Astrocyte (in vitro differentiated cells and primary cell): ENCODE data around the gene ADAM33. TPM values are rescaled to one million over a fixed set of nuclear protein-coding genes. Genes with fewer than 3 reads are reported as not detected.

Experiments
- DNase-seq: peaks from one replicate; pipeline ENCODE4 v3.0.0-alpha.2; 2010; ENCODE audit warnings: low read depth
- FAIRE-seq: peaks from 2 replicates; lab custom pipeline; 2011; peaks lifted over from hg19 to GRCh38; lab: Jason Lieb, UNC
- H2AFZ ChIP-seq: 2 replicates; pipeline ENCODE4 v1.6.0; 2012; ENCODE audit warnings: low read depth, low read length, inconsistent platforms
- H3K27ac ChIP-seq: 2 replicates; pipeline ENCODE4 v1.5.1; 2011; ENCODE audit warnings: low read depth, low read length, inconsistent platforms
- H3K27me3 ChIP-seq: 2 replicates; pipeline ENCODE4 v1.6.0; 2011; ENCODE audit warnings: low read length, inconsistent platforms; ENCODE audit not compliant: insufficient read depth
- H3K36me3 ChIP-seq: 2 replicates; pipeline ENCODE4 v1.5.1; 2011; ENCODE audit warnings: low read length, inconsistent platforms; ENCODE audit not compliant: insufficient read depth
- H3K4me1 ChIP-seq: 2 replicates; pipeline ENCODE4 v1.5.1; 2011; ENCODE audit warnings: low read length, inconsistent platforms; ENCODE audit not compliant: insufficient read depth
- H3K4me2 ChIP-seq: 2 replicates; pipeline ENCODE4 v1.6.0; 2012; ENCODE audit warnings: low read length, inconsistent platforms
- H3K4me3 ChIP-seq: 2 replicates; pipeline ENCODE4 v1.5.1; 2011; ENCODE audit warnings: low read depth, mild to moderate bottlenecking, low read length, inconsistent platforms; ENCODE audit not compliant: insufficient read depth
- H3K79me2 ChIP-seq: 2 replicates; pipeline ENCODE4 v1.6.0; 2012; ENCODE audit warnings: mild to moderate bottlenecking, low read length, inconsistent platforms; ENCODE audit not compliant: insufficient read depth
- H3K9ac ChIP-seq: 2 replicates; pipeline ENCODE4 v1.6.0; 2012; ENCODE audit warnings: mild to moderate bottlenecking, low read length, inconsistent platforms
- H3K9me3 ChIP-seq: 2 replicates; pipeline ENCODE4 v1.5.1; 2012; ENCODE audit warnings: low read depth, mild to moderate bottlenecking, low read length, inconsistent platforms; ENCODE audit not compliant: insufficient read depth
- H4K20me1 ChIP-seq: 2 replicates; pipeline ENCODE4 v1.6.0; 2012; ENCODE audit warnings: low read length, inconsistent platforms; ENCODE audit not compliant: insufficient read depth
- H3K27ac Mint-ChIP-seq: one replicate; pipeline ENCODE4 v1.8.0; 2021; ENCODE audit warnings: mild to moderate bottlenecking, mixed read lengths; ENCODE audit not compliant: unreplicated experiment
- H3K27me3 Mint-ChIP-seq: one replicate; pipeline ENCODE4 v1.8.0; 2021; ENCODE audit warnings: low read depth, mixed read lengths; ENCODE audit not compliant: unreplicated experiment
- H3K36me3 Mint-ChIP-seq: one replicate; pipeline ENCODE4 v1.8.0; 2021; ENCODE audit warnings: low read depth, mixed read lengths; ENCODE audit not compliant: unreplicated experiment
- H3K4me1 Mint-ChIP-seq: one replicate; pipeline ENCODE4 v1.8.0; 2021; ENCODE audit warnings: low read depth, mixed read lengths; ENCODE audit not compliant: unreplicated experiment
- H3K4me3 Mint-ChIP-seq: one replicate; pipeline ENCODE4 v1.8.0; 2021; ENCODE audit warnings: mild to moderate bottlenecking, moderate library complexity, mixed read lengths; ENCODE audit not compliant: unreplicated experiment
- H3K9me3 Mint-ChIP-seq: one replicate; pipeline ENCODE4 v1.8.0; 2021; ENCODE audit warnings: mild to moderate bottlenecking, mixed read lengths; ENCODE audit not compliant: unreplicated experiment
- CTCF ChIP-seq: IDR thresholded peaks from 2 replicates; pipeline ENCODE4 v1.5.1; 2011; ENCODE audit warnings: low read depth, mild to moderate bottlenecking, inconsistent platforms, low read length, moderate library complexity; ENCODE audit not compliant: insufficient read depth
- EZH2 ChIP-seq: IDR thresholded peaks from 2 replicates; pipeline ENCODE4 v1.6.1; 2012; ENCODE audit warnings: mild to moderate bottlenecking, low read length, inconsistent platforms; ENCODE audit not compliant: insufficient read depth
- total RNA-seq: library from RNA; stranded (reverse); gene quantifications from 2 replicates; pipeline ENCODE4 v1.2.1, GENCODE V29; 2021

The ADAM33 gene
- total RNA-seq, 1 donor from 2014 or later, result 3.0 TPM

- Histone ChIP-seq H2AFZ (no peak overlapping the region), H3K9me3 (no peaks in the 10 kb centered on the region), H3K27me3 (peaks cover 26% of the 10 kb centered on the region), H3K4me2 (no peak overlapping the region), H3K4me1 (no peaks in the 10 kb centered on the region), H3K27ac (no peak overlapping the region), H3K4me3 (no peak overlapping the region), H3K9ac (no peak overlapping the region), H4K20me1 (no peaks in the 10 kb centered on the region), H3K36me3 (no peaks in the 10 kb centered on the region), H3K79me2 (no peaks in the 10 kb centered on the region)
- Mint-ChIP-seq H3K36me3 (peaks cover 2% of the 10 kb centered on the region), H3K27ac (no peak overlapping the region), H3K27me3 (peaks cover 56% of the 10 kb centered on the region), H3K9me3 (no peaks in the 10 kb centered on the region), H3K4me1 (no peaks in the 10 kb centered on the region), H3K4me3 (no peak overlapping the region)
- DNase-seq (no peak), FAIRE-seq (no peak)
- no peak for TF ChIP-seq EZH2
These were observed 18.0 kb downstream of the ADAM33 start for GRCh38 chr20:3663858-3664257.

- H3K36me3 Mint-ChIP-seq, result peaks cover 2% of the 10 kb centered on the region
- H3K27me3 ChIP-seq, result peaks cover 26% of the 10 kb centered on the region
- H2AFZ ChIP-seq, result no peak within 1 kb of the TSS
- no peak within 1 kb of the TSS for H3K27ac ChIP-seq
- H3K9me3 ChIP-seq, result no peaks in the 10 kb centered on the region
- H3K4me2 ChIP-seq, result no peak within 1 kb of the TSS
- H3K27me3 Mint-ChIP-seq, result peaks cover 62% of the 10 kb centered on the region
- no peaks in the 10 kb centered on the region for H3K79me2 ChIP-seq
- H3K27ac Mint-ChIP-seq, result no peak within 1 kb of the TSS
- no peaks in the 10 kb centered on the region for H3K36me3 ChIP-seq
- TF ChIP-seq EZH2 (no peak), CTCF (no peak)
- H3K4me1 ChIP-seq, result no peaks in the 10 kb centered on the region
- DNase-seq (no peak), FAIRE-seq (no peak)
- no peak within 1 kb of the TSS for H3K4me3 Mint-ChIP-seq
- H3K9ac ChIP-seq, result no peak within 1 kb of the TSS
- no peaks in the 10 kb centered on the region for H3K9me3 Mint-ChIP-seq
- no peak within 1 kb of the TSS for H3K4me3 ChIP-seq
- no peaks in the 10 kb centered on the region for H3K4me1 Mint-ChIP-seq
- no peaks in the 10 kb centered on the region for H4K20me1 ChIP-seq
These were observed 18.6 kb downstream of the ADAM33 start, which contains the start of gene GFRA4 for GRCh38 chr20:3663031-3663701. GFRA4 (minus strand) TSS chr20:3663399; CDS start chr20:3663399, 0 bp downstream.

GRCh38 chr20:3661814-3662665, 19.8 kb downstream of the ADAM33 start:
- Mint-ChIP-seq H3K27ac (no peak overlapping the region), H3K4me1 (no peaks in the 10 kb centered on the region), H3K9me3 (no peaks in the 10 kb centered on the region), H3K36me3 (peaks cover 2% of the 10 kb centered on the region), H3K27me3 (peaks cover 67% of the 10 kb centered on the region), H3K4me3 (no peak overlapping the region)
- H3K4me3 ChIP-seq, result no peak overlapping the region
- no peak overlapping the region for H3K27ac ChIP-seq
- H3K9ac ChIP-seq, result no peak overlapping the region
- no peaks in the 10 kb centered on the region for H3K9me3 ChIP-seq
- TF ChIP-seq EZH2 (no peak), CTCF (no peak)
- H2AFZ ChIP-seq, result no peak overlapping the region
- no peaks in the 10 kb centered on the region for H3K4me1 ChIP-seq
- no peaks in the 10 kb centered on the region for H4K20me1 ChIP-seq
- DNase-seq (no peak), FAIRE-seq (no peak)
- H3K27me3 ChIP-seq, result peaks cover 29% of the 10 kb centered on the region
- H3K4me2 ChIP-seq, result no peak overlapping the region
- H3K36me3 ChIP-seq, result no peaks in the 10 kb centered on the region
- H3K79me2 ChIP-seq, result no peaks in the 10 kb centered on the region
